Neuronal stem cell (in vitro differentiated cells): ENCODE results near the gene FAM83E.

Source experiments
- DNase-seq: peaks from one replicate; pipeline ENCODE4 v3.0.0-alpha.2; 2013; ENCODE audit warnings: low spot score
- H2AFZ ChIP-seq: one replicate; pipeline ENCODE4 v1.6.1; 2013; ENCODE audit warnings: mild to moderate bottlenecking, low read length, inconsistent platforms
- H2AK5ac ChIP-seq: 2 replicates; pipeline ENCODE4 v1.6.1; 2013; ENCODE audit warnings: low read depth, mild to moderate bottlenecking, inconsistent platforms, low read length, moderate library complexity, mixed read lengths
- H2BK120ac ChIP-seq: 2 replicates; pipeline ENCODE4 v1.6.1; 2013; ENCODE audit warnings: low read depth, mild to moderate bottlenecking, inconsistent platforms, low read length, moderate library complexity, mixed read lengths
- H2BK12ac ChIP-seq: one replicate; pipeline ENCODE4 v1.6.1; 2013; ENCODE audit warnings: low read length, inconsistent platforms
- H2BK15ac ChIP-seq: 2 replicates; pipeline ENCODE4 v1.6.1; 2013; ENCODE audit warnings: mild to moderate bottlenecking, low read length, inconsistent platforms, mixed read lengths
- H2BK5ac ChIP-seq: one replicate; pipeline ENCODE4 v1.6.1; 2013; ENCODE audit warnings: inconsistent platforms, mild to moderate bottlenecking, low read length, moderate library complexity
- H3K14ac ChIP-seq: one replicate; pipeline ENCODE4 v1.6.1; 2013; ENCODE audit warnings: low read length, inconsistent platforms
- H3K18ac ChIP-seq: 2 replicates; pipeline ENCODE4 v1.6.1; 2013; ENCODE audit warnings: low read length, inconsistent platforms
- H3K23ac ChIP-seq: 2 replicates; pipeline ENCODE4 v1.6.1; 2013; ENCODE audit warnings: low read depth, mild to moderate bottlenecking, mixed read lengths, low read length, inconsistent platforms; ENCODE audit not compliant: poor library complexity
- H3K27ac ChIP-seq: replicated peaks from 3 replicates; pipeline ENCODE4 v1.5.1; 2013; ENCODE audit warnings: low read length, inconsistent platforms
- H3K27me3 ChIP-seq, 3 experiments: 2 replicates each; pipeline ENCODE4 v1.6.1; 2013; ENCODE audit warnings: low read length in 3 of 3, mild to moderate bottlenecking in 2 of 3, inconsistent platforms in 1 of 3, low read depth in 1 of 3, mixed read lengths in 1 of 3, moderate library complexity in 1 of 3; ENCODE audit not compliant: control insufficient read depth in 3 of 3, insufficient read depth in 3 of 3
- H3K36me3 ChIP-seq, 2 donors: replicated peaks in 1 of 2; 2 replicates each; pipeline ENCODE4 v1.6.1; 2013; ENCODE audit warnings: low read length in 2 of 2; ENCODE audit not compliant: control insufficient read depth in 2 of 2, insufficient read depth in 2 of 2
- H3K4ac ChIP-seq: 2 replicates; pipeline ENCODE4 v1.6.1; 2013; ENCODE audit warnings: inconsistent platforms, mild to moderate bottlenecking, low read length, moderate library complexity
- H3K4me1 ChIP-seq, 2 donors: 1 replicate in 1 of 2; 2 replicates in 1 of 2; pipeline ENCODE4 v1.6.1; 2013; ENCODE audit warnings: low read length in 2 of 2, low read depth in 1 of 2; ENCODE audit not compliant: control insufficient read depth in 2 of 2, insufficient read depth in 1 of 2
- H3K4me2 ChIP-seq: one replicate; pipeline ENCODE4 v1.6.1; 2013; ENCODE audit warnings: mild to moderate bottlenecking, low read length, inconsistent platforms; ENCODE audit not compliant: insufficient read depth, poor library complexity, severe bottlenecking
- H3K4me3 ChIP-seq, 2 donors: 2 replicates each; pipeline ENCODE4 v1.5.1; 2013; ENCODE audit warnings: low read length in 2 of 2, mild to moderate bottlenecking in 2 of 2, inconsistent platforms in 1 of 2, moderate library complexity in 1 of 2
- H3K79me1 ChIP-seq: one replicate; pipeline ENCODE4 v1.6.1; 2013; ENCODE audit warnings: low read depth, mild to moderate bottlenecking, inconsistent platforms, low read length, moderate library complexity
- H3K9ac ChIP-seq: one replicate; pipeline ENCODE4 v1.6.1; 2013; ENCODE audit warnings: mild to moderate bottlenecking, low read depth, low read length, inconsistent platforms; ENCODE audit not compliant: poor library complexity
- H3K9me3 ChIP-seq, 2 donors: replicated peaks in 1 of 2; 2 replicates each; pipeline versions ENCODE3 to v1.6.1; 2013; ENCODE audit warnings: low read length in 2 of 2, mild to moderate bottlenecking in 2 of 2, inconsistent platforms in 1 of 2, low read depth in 1 of 2, mixed read lengths in 1 of 2, moderate library complexity in 1 of 2; ENCODE audit not compliant: control insufficient read depth in 2 of 2, insufficient read depth in 1 of 2
- H4K8ac ChIP-seq: one replicate; pipeline ENCODE4 v1.6.1; 2013; ENCODE audit warnings: low read depth, mild to moderate bottlenecking, inconsistent platforms, low read length, moderate library complexity
- H4K91ac ChIP-seq: one replicate; pipeline ENCODE4 v1.6.1; 2013; ENCODE audit warnings: low read length, low read depth, mild to moderate bottlenecking, inconsistent platforms; ENCODE audit not compliant: poor library complexity
- WGBS, 2 donors: extraction: QIAGEN DNeasy Blood & Tissue Kit; methylation state at CpG; one replicate each; pipeline ENCODE4 v1.1.7; 2013; ENCODE audit warnings: missing lambda C conversion rate in 2 of 2, mixed read lengths in 1 of 2; ENCODE audit not compliant: insufficient read length in 2 of 2, insufficient replicate concordance in 1 of 2; ENCODE audit errors: extremely low coverage in 2 of 2; 5-methylcytosine and 5-hydroxymethylcytosine counted together

The FAM83E gene

GRCh38 chr19:48644839-48645619 is 30.2 kb upstream of the FAM83E start:
- peak overlapping the region; percentile 84 for H2BK12ac ChIP-seq
- H3K4me3 ChIP-seq, result peak overlapping the region; percentile 51 to 73
- peak overlapping the region; percentile 88 for H3K27ac ChIP-seq
- H3K23ac ChIP-seq, result peak overlapping the region; percentile 89
- H4K8ac ChIP-seq, result peak overlapping the region; percentile 82
- H4K91ac ChIP-seq, result no peak overlapping the region
- H3K18ac ChIP-seq, result peak overlapping the region; percentile 68
- H3K4me2 ChIP-seq, result peak overlapping the region; percentile 98
- H2AK5ac ChIP-seq, result peak overlapping the region; percentile 96
- no peaks in the 10 kb centered on the region for H3K9me3 ChIP-seq
- H3K9ac ChIP-seq, result peak overlapping the region; percentile 81
- peak overlapping the region; percentile 17 for H3K4ac ChIP-seq
- peak overlapping the region; percentile 99 for H2AFZ ChIP-seq
- H2BK15ac ChIP-seq, result peak overlapping the region; percentile 32
- peaks cover 0 to under 1% of the 10 kb centered on the region in 2 donors for H3K36me3 ChIP-seq
- H3K27me3 ChIP-seq, result no peaks in the 10 kb centered on the region
- H3K4me1 ChIP-seq, result peaks cover 10 to 17% of the 10 kb centered on the region in 2 donors
- peaks cover 9% of the 10 kb centered on the region for H3K79me1 ChIP-seq
- H2BK120ac ChIP-seq, result peak overlapping the region; percentile 91
- peak overlapping the region; percentile 45 for H2BK5ac ChIP-seq
- no peak overlapping the region for H3K14ac ChIP-seq
- no CpG with 5 or more reads among the region's 25 CpGs for WGBS, 2 donors
- DNase-seq, result peak; percentile 72

- H3K14ac ChIP-seq, result no peak overlapping the region
- peak overlapping the region; percentile 66 for H2BK5ac ChIP-seq
- no peak overlapping the region for H4K91ac ChIP-seq
- DNase-seq, result no peak
- peak overlapping the region; percentile 76 for H3K4ac ChIP-seq
- H2AK5ac ChIP-seq, result peak overlapping the region; percentile 96
- peak overlapping the region; percentile 98 for H3K4me2 ChIP-seq
- H3K9ac ChIP-seq, result no peak overlapping the region
- peak overlapping the region; percentile 83 for H3K18ac ChIP-seq
- peak overlapping the region; percentile 71 for H2AFZ ChIP-seq
- peak overlapping the region; percentile 3 to 31 for H3K4me3 ChIP-seq
- H2BK120ac ChIP-seq, result no peak overlapping the region
- peak overlapping the region; percentile 73 for H2BK12ac ChIP-seq
- no peak overlapping the region for H3K27ac ChIP-seq
- no peaks in the 10 kb centered on the region for H3K27me3 ChIP-seq
- H2BK15ac ChIP-seq, result peak overlapping the region; percentile 75
- peaks cover 0 to 1% of the 10 kb centered on the region in 2 donors for H3K9me3 ChIP-seq
- H4K8ac ChIP-seq, result peak overlapping the region; percentile 19
- peaks cover 9% of the 10 kb centered on the region for H3K79me1 ChIP-seq
- peak overlapping the region; percentile 34 for H3K23ac ChIP-seq
- WGBS, 2 donors, result no CpG with 5 or more reads among the region's 4 CpGs
- peaks cover 0 to 3% of the 10 kb centered on the region in 2 donors for H3K36me3 ChIP-seq
- H3K4me1 ChIP-seq, result peaks cover 10 to 17% of the 10 kb centered on the region in 2 donors
These were observed 29.5 kb upstream of the FAM83E start for GRCh38 chr19:48644355-48644754.

GRCh38 chr19:48642862-48643261 is 28.0 kb upstream of the FAM83E start:
- H3K4me1 ChIP-seq, result peaks cover 15 to 23% of the 10 kb centered on the region in 2 donors
- no peak overlapping the region for H3K23ac ChIP-seq
- H4K8ac ChIP-seq, result no peak overlapping the region
- DNase-seq, result no peak
- no peak overlapping the region for H2AFZ ChIP-seq
- no peak overlapping the region for H3K18ac ChIP-seq
- H3K4me3 ChIP-seq, result no peak overlapping the region
- H3K27ac ChIP-seq, result no peak overlapping the region
- H4K91ac ChIP-seq, result no peak overlapping the region
- no peak overlapping the region for H2AK5ac ChIP-seq
- WGBS, 2 donors, result no CpG with 5 or more reads among the region's 5 CpGs
- H3K14ac ChIP-seq, result no peak overlapping the region
- H3K27me3 ChIP-seq, result no peaks in the 10 kb centered on the region
- H3K4me2 ChIP-seq, result no peak overlapping the region
- no peak overlapping the region for H3K4ac ChIP-seq
- peaks cover 9% of the 10 kb centered on the region for H3K79me1 ChIP-seq
- H2BK120ac ChIP-seq, result no peak overlapping the region
- peaks cover 0 to 4% of the 10 kb centered on the region in 2 donors for H3K36me3 ChIP-seq
- peaks cover 0 to 3% of the 10 kb centered on the region in 2 donors for H3K9me3 ChIP-seq
- H3K9ac ChIP-seq, result no peak overlapping the region
- H2BK15ac ChIP-seq, result no peak overlapping the region
- H2BK5ac ChIP-seq, result no peak overlapping the region
- H2BK12ac ChIP-seq, result no peak overlapping the region

GRCh38 chr19:48641850-48642249 is 27.0 kb upstream of the FAM83E start:
- H3K4me2 ChIP-seq, result no peak overlapping the region
- no peak overlapping the region for H3K9ac ChIP-seq
- no peak overlapping the region for H3K27ac ChIP-seq
- H3K79me1 ChIP-seq, result peaks cover 9% of the 10 kb centered on the region
- WGBS, 2 donors, result no CpG with 5 or more reads among the region's 2 CpGs
- H3K4ac ChIP-seq, result no peak overlapping the region
- peaks cover 13 to 25% of the 10 kb centered on the region in 2 donors for H3K4me1 ChIP-seq
- H2BK5ac ChIP-seq, result no peak overlapping the region
- no peak overlapping the region for H2BK120ac ChIP-seq
- no peak overlapping the region for H3K14ac ChIP-seq
- H3K23ac ChIP-seq, result no peak overlapping the region
- DNase-seq, result no peak
- H3K9me3 ChIP-seq, result peaks cover 0 to 3% of the 10 kb centered on the region in 2 donors
- H2AFZ ChIP-seq, result no peak overlapping the region
- H2BK12ac ChIP-seq, result no peak overlapping the region
- peak overlapping the region; percentile 19 for H2AK5ac ChIP-seq
- H3K18ac ChIP-seq, result no peak overlapping the region
- no peak overlapping the region for H2BK15ac ChIP-seq
- H3K4me3 ChIP-seq, result no peak overlapping the region
- no peak overlapping the region for H4K8ac ChIP-seq
- H3K36me3 ChIP-seq, result peaks cover 0 to 4% of the 10 kb centered on the region in 2 donors
- no peak overlapping the region for H4K91ac ChIP-seq
- no peaks in the 10 kb centered on the region for H3K27me3 ChIP-seq
